ENCODE measurements around the gene ZNF175.

The ZNF175 gene

DNA sequence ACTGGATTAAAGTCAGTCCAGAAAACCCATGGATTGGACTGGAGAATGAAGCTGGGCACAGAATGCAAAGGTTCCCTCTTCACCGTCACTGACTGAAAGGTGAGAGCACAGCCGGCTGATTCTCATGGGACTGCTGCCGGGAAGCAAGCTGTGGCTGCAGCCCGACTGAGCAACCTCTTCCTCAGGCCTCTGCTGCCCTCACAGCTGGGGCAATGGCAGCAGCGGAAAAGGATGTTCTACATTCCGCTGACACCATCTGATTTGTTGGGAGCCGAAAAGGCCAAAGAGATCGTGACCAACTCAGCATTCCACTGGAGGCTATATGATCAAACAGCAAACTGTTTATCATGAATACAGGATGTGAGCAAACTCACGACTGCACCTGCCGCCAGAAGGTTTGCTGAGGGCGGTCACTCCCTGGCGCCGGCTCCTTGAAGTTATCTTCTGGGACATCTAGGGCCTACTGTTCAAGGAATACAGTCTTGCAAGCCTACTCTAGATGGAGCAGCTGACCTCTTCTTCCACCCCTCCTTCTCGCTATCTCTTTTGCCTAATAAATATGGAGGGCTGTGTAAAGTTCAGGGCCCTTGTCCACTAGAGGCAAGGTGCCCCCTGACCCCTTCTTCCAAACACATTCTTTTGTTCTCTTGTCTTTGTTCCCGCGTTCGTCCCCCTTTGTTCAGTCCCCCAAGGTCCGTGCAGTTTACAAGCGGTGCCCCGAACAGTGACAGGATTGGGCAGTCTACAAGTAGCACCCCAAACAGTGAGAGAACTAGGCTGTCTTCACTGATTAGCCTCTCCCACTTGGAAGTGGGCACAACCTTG is 20.0 kb upstream of the ZNF175 start:
- DNase-seq: no peak

DNA sequence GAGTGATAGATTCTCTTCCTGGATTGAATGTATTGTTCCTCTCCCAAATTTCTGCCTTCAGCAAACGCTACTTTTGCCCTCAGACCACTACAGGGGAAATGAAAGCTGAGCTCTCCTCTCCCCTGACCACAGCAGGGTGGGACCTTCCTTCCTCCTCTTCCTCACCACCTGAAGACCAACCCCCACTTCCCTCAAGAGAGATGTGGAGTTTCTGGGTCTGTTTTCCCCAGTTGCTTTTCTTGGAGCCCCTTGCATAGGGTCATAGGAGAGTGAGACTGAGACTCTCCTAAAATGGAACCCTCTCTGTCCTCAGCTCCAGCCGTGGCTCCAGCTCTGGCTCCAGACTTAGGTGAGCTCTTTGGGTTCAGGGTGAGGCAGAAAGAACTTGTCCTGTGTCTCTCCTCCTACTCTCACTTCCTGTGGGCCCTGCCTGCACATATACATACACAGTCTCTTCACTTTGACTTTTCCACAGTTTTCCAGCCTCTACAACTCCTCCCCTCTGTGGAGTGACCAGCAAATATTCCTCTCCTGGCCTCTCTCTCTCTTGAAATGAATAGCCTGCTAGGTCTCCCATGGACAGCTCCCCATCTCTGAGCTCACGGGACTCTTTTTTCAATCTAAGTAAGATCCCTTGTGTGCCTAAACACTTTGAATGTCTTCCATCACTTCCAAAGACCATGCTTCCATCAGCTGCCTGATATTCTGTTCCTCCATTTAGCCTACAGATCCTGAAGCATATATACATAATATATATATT is 19.2 kb upstream of the ZNF175 start:
- no peak for DNase-seq

DNA sequence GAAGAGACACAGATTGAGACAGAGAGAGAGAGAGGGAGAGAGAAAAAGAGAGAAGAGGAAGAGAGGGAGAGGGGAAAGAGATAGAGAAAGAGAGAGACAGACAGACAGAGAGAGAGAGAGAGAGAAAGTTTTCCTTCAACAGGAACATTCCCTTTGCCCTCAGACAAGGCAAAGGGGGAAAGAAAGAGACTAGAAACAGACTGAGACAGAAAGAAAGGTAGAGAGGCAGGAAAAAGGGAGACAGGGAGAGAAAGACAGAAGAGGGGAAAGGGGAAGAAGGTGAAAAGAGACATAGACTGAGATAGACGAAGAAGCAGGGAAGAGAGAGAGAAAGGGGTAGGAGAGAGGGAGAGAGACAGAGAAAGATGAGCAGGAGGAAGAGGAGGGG is 18.5 kb upstream of the ZNF175 start:
- DNase-seq: no peak

DNA sequence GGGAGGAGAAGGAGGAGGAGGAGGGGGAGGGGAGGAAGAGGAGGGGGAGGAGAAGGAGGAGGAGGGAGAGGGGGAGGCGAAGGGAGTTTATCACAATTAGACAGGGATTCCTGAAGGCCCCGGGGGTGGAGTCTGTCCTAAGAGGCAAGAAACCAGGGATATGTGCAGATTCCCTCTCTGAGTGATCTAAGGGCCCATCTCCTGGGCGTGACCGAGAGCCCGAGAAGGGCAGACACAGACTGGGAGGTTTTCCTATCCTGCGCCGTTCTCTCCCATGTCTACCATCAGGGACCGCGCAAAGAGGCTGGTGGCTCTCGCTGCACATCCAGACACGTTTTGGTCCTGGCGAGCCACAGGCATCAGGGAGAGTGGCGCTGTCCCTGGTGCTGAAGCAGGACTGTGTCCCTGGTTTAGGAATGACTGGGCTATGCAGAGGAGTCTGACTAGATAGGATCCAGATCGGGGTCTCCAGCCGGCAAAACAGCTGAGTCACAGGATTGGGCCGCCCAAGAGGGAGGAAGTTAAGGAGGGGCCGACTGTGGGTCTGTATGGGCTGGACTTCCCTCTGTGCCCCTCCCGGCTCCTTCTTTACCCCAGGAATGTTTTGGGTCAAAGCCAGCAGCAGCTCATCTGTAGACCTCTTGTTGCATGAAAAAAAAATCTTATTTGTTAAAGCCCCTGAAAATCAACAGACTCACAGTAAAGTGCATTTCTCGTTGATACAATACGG is 17.9 kb upstream of the ZNF175 start:
- DNase-seq: peak; percentile 54

DNA sequence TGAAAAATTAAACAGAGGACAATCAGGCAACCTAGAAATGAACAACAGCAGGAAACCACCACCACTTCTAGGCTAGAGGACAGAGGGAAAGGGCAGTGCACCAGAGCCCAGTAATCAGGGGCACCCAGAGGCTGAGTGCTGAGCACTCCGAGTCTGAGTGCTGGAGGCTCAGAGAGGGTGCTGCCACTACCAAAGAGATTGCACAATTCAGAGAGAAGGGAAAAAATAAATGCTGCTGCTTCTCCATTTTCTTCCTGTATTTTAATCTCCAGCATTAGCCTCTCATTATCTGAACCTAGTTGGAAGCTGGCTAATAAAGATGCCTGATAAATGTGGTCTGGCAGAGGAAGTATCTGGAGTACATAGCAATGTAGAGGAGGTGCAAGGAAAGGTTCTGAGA is 11.8 kb upstream of the ZNF175 start:
- DNase-seq: no peak

DNA sequence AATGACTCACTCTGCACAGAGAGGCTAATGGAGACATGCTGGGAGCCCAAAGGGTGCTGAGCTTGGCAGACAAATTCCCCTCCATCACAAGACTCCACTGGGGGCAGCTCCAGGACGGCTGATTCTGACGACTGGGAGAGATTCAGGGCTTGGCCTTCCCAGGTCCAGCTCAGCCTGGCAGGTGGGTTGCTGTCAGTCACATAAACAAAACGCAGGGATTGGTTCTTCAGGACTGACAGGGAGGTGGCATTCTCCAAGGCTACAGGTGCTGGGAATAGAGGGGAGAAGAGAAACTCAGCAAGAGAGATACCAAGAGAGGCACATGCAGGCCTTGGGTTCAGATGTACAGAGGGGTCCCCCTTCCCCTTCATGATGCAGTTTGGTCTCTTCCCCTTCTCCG is 10.7 kb upstream of the ZNF175 start:
- no peak for DNase-seq

DNA sequence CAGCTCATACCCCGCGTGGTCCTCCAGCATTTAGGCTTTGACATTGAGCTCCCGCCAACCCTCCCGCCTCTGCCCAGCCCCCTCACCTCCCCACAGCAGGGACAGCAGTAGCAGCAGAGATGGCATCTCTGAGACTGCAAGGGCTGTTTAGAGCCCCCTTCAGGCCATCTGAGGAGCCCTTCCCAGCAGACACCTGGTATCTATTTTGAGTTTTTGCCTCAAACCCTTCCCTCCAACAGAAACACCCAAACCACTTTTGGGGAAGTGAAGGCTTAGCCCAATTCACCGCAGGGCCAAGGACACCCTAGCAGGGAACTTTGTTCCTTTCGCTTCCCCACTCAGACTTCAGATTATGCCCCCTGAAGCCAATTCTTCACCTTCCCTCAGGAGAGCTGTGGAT is 6.3 kb upstream of the ZNF175 start:
- no peak for DNase-seq

DNA sequence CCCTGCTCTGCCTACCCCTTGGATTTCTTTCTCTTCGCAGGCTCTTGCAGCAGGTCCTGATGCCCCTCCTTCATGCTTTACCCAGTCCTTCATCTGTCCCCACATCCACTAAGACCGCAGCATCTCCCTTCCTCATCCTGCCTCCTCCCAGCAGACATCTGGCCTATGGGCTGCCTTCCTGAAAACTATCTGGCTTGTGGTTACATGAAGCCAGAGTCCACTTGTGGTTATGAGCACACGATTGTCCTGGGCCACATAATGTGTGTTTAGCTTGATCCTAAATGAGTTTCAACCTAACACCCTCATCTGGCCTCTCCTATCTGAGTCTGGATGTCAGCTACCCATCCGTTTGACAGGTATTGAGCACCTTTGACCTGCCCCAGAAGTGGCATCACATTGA is 5.5 kb upstream of the ZNF175 start:
- DNase-seq: no peak

DNA sequence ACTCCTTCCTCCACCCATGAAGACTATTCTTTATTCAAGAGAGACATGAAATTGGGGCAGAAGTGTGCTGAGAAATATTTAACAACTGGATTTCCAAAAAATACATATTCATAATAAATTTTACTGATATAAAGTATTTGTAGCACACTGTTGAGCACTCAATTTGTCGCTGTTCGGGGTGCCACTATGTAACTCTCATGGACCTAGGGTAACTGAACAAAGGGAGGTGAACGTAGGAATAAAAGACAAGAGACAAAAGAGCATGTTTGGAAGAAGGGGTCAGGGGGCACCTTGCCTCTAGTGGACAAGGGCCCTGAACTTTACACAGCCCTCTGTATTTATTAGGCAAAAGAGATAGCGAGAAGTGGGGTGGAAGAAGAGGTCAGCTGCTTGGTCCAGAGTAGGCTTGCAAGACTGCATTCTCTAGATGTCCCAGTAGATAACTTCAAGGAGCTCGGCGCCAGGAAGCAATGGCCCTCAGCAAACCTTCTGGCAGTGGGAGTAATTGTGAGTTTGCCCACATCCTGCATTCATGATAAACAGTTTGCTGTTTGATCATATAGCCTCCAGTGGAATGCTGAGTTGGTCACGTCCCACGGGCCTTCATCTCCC is 4.5 kb upstream of the ZNF175 start:
- DNase-seq: no peak

DNA sequence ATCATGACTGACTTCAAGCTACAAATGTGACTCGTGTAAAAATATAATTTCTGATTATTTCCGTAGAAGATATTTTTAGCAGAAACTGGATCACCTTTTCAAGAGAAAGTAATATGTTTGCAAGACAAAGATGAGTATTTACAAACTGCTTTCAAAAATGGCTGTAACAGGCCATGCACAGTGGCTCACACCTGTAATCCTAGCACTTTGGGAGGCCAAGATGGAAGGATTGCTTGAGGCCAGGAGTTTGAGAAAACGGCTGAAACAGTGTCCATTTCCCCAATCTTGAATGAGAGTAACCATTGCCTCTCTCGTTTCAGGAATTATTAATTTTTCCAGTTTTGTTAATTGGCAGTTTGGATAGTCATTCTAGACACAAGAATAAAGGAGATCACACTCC is 3.5 kb upstream of the ZNF175 start:
- DNase-seq: no peak

DNA sequence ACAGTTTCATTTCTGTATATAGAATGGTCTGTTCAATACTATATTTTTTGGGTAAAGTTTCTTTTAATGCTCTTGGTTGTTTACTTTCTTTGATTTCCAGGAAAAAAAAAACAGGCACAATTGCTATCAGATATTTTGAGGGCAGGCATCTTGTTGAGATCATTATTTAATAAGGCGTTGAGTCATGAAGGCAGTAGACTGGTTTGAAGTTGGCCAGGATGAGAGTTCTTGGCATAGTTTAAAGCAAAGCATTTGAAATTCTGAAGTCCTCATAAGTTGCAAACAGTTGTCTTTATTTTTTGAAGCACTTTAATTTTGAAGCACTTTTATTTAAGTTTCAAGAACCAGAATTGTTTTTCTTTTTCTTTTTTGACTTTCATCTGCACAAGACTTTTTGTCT is 2.6 kb upstream of the ZNF175 start:
- no peak for DNase-seq

DNA sequence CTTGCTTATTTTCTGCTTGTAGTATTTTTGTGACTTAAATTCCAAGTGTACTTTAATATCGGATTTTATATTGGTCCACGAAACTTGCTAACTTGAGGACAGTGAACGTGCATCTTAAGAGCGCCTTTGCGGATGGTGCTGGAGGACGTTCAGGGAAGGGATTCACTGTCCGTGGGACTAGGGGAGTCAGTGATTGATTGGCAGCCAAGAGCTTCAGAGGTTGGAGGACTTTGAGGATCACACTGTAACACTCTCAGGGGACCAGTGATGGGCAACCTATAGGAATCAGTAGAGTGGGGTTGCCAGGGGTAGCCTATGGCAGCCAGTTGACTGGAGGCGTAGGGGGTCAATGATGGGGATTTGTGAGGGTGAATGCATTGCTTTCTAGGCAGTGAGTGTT is 516 bp downstream of the ZNF175 start:
- DNase-seq: peak; percentile 24

DNA sequence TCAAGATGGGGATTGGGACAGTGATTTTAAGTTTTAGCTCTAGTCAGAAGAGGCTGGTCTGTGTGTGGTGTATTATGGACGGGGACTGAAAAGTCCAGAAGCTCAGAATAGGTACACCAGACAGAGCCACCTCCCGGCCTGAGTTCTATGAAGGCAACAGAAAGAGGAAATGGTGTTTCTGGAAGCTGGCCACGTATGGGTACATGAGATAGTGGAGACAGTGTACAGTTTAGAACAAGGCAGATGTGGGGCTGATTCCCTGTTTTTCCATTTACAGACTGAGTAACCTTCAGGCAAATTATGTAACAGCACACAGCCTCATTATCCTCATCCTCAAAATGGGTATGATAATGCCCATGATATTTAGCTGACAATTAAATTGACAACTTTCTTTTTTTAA is 1.3 kb downstream of the ZNF175 start:
- no peak for DNase-seq

DNA sequence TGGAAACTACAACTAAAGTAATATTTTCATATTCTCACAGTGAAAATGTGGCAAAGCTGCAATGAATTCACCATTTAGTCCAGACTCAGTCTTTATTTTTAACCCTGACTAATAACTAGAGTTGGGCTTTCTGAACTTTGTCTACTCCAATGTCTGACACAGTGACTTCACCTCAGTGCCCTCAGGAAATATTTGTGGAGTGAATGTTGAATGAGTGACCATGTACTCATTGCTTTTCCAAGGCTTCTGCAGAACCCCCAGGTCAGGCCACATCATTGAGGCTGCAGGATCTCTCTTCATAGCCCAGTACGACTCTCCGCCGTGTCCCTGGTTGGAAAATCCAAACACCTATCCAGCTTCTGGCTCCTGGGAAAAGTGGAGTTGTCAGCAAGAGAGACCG is 1.8 kb downstream of the ZNF175 start:
- DNase-seq: no peak

DNA sequence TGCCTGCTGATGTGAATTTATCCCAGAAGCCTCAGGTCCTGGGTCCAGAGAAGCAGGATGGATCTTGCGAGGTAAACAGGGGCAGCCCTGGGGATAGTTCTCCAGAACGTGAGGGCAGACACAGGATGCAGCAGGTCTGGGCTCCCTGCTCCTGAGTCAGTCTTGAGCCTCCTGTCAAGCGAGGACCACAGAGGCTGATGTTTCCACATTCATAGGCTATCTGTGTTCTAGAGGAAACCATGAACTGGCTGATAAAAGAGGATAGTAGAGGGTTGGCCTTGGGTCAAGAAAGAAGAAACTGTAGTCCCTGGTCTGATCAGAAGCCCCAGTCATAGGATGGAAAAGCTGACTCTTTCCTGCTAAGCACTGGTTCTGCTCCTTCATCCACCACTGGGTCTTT is 2.2 kb downstream of the ZNF175 start:
- no peak for DNase-seq

DNA sequence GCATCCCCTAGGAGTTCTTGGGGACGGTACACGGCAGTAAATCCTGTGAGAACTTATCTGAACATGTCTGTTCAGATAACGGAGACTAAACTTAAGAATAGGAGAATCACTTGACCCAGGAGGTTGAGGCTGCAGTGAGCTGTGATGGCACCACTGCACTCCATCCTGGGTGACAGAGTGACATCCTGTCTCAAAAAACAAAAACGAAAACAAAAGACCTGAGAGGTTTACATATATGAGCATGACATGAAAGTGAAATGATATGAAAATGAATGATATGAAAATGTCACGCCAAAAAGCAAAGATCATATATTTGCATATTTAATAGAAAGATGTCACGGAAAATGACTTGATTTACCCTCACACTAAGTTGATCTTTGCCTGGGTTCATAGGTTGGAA is 5.8 kb downstream of the ZNF175 start:
- DNase-seq: no peak

DNA sequence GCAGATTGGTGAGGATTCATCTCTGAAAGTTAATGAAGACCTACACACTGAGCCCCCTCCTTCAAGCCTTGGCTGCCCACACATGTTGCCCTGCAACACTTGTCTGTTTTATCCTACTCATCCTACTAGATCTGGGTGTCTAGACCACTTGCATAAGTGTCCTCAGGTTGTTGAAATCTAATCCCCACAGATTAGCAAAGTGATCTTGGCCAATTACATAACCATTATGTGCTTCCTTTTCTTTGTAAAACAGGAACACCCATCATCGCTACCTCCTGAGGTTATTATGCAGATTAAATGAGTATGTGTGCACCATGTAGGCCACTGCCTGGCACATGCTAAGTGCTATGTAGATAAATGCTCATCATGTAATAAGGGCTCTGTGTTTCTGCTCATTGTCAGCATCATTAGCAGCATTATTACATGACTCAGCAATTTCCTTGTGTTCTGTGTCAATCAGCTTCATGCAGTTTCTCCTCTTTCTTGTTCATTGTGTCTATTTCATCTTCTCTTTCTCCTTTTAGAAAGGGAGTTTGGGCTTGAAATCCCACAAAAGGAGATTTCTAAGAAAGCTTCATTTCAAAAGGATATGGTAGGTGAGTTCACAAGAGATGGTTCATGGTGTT is 15.1 kb downstream of the ZNF175 start:
- no peak for DNase-seq

DNA sequence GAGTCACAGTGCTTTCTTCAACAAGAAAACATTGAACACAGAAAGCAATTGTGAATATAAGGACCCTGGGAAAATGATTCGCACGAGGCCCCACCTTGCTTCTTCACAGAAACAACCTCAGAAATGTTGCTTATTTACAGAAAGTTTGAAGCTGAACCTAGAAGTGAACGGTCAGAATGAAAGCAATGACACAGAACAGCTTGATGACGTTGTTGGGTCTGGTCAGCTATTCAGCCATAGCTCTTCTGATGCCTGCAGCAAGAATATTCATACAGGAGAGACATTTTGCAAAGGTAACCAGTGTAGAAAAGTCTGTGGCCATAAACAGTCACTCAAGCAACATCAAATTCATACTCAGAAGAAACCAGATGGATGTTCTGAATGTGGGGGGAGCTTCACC is 15.7 kb downstream of the ZNF175 start:
- DNase-seq: no peak

DNA sequence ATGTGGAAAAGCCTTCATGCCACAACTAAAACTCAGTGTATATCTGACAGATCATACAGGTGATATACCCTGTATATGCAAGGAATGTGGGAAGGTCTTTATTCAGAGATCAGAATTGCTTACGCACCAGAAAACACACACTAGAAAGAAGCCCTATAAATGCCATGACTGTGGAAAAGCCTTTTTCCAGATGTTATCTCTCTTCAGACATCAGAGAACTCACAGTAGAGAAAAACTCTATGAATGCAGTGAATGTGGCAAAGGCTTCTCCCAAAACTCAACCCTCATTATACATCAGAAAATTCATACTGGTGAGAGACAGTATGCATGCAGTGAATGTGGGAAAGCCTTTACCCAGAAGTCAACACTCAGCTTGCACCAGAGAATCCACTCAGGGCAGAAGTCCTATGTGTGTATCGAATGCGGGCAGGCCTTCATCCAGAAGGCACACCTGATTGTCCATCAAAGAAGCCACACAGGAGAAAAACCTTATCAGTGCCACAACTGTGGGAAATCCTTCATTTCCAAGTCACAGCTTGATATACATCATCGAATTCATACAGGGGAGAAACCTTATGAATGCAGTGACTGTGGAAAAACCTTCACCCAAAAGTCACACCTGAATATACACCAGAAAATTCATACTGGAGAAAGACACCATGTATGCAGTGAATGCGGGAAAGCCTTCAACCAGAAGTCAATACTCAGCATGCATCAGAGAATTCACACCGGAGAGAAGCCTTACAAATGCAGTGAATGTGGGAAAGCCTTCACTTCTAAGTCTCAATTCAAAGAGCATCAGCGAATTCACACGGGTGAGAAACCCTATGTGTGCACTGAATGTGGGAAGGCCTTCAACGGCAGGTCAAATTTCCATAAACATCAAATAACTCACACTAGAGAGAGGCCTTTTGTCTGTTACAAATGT is 16.4 kb downstream of the ZNF175 start:
- no peak for DNase-seq

DNA sequence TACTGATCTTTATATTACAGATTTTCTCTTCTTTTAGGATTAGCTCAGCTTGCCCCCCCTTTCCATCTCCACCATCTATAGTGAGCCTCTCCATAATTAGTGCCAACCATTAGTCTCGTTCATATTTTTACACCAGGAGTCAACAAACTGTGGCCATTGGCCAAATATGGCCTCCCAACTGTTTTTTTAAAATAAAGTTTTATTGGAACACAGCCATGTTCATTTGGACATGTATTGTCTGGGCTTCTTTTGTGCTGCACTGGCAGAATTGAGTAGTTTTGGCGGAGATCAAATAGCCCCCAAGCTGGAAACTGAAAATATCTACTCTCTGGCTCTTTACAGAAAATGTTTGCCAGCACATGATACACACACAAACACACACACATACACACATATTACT is 18.4 kb downstream of the ZNF175 start:
- no peak for DNase-seq

DNA sequence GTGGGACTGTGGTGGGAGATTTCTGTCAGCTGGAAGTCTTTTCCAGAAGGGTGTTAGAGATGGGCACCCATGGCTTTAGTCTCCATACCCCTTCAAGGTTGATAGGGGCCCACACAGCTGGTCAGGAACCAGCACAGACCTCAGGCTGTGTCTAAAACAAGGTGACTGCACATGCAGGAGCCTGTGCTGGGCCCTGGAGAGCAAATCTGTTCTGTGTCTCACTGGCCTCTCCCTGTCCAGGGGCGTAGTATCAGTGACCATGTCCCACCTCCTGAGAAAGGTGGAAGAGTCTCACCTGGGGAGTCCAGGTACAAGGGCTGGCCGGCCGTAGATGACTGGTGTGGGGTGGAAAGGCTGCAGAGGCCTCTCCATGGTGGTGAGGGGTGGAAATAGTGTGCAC is 19.4 kb downstream of the ZNF175 start:
- DNase-seq: no peak

DNA sequence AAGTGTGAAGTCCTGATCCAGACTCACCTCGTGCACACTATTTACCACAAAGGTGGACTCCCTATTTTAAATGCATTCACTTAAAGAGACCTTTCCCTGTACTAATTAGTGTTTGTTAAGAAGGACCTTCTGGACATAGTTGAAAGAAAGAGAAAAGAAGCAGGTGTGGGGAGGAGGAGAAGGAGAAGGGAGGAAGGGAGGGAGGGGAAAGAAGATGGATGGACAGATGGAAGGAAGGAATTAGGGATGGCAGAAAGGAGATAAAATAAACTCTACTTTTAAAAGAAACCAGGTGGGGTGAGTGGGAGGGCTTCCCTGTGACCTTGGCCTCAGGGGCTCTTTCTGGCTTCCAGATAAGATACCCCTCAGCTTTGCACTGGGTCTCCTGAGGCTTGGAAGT is 21.4 kb downstream of the ZNF175 start:
- DNase-seq: no peak

Measured in NCI-H82 (cell line).